Skin epidermis (tissue), 12 donors: ENCODE data around the gene ESR1.
"Not testable (repeated sequence)": the region's sequence is repeated elsewhere in the genome, so short reads cannot be mapped to it uniquely, and the experiment has no call there.

Experiments used
- H3K27ac ChIP-seq, 21 experiments: fragments of 200-600 bp; sonication (generic) in 11 of 21; one replicate each; pipeline ENCODE4 v1.5.0; 2020; ENCODE audit warnings: mild to moderate bottlenecking in 3 of 21, inconsistent platforms in 2 of 21, moderate library complexity in 2 of 21
- H3K4me3 ChIP-seq, 7 experiments: fragments of 200-600 bp; sonication (generic) in 2 of 7; one replicate each; pipeline ENCODE4 v1.5.0; 2020; ENCODE audit warnings: inconsistent platforms in 2 of 7, mild to moderate bottlenecking in 2 of 7, moderate library complexity in 1 of 7

ESR1 gene

GRCh38 chr6:152026744-152027143 is 219.3 kb downstream of the ESR1 start:
- H3K4me3 ChIP-seq, result not testable (repeated sequence)
- peak overlapping the region in 1 of 21 experiments; percentile 7 for H3K27ac ChIP-seq

GRCh38 chr6:152033765-152034164 is 226.3 kb downstream of the ESR1 start:
- H3K27ac ChIP-seq, H3K4me3 ChIP-seq: not testable (repeated sequence)

- Histone ChIP-seq H3K27ac (no peak overlapping the region), H3K4me3 (no peak overlapping the region)
Measured at GRCh38 chr6:152034631-152035030, 227.1 kb downstream of the ESR1 start.

GRCh38 chr6:152046118-152046517 is 238.6 kb downstream of the ESR1 start:
- H3K27ac ChIP-seq, result no peak overlapping the region

GRCh38 chr6:152048921-152049320 is 241.4 kb downstream of the ESR1 start:
- Histone ChIP-seq H3K27ac (no peak overlapping the region), H3K4me3 (no peak overlapping the region)

More at GRCh38 chr6:152046118-152046517, 238.6 kb downstream of the ESR1 start:
- H3K4me3 ChIP-seq, result no peak overlapping the region

- Histone ChIP-seq H3K4me3 (no peak overlapping the region), H3K27ac (no peak overlapping the region)
Measured at GRCh38 chr6:152049502-152049901, 242.0 kb downstream of the ESR1 start.

- no peak overlapping the region for H3K4me3 ChIP-seq
- no peak overlapping the region for H3K27ac ChIP-seq
Measured at GRCh38 chr6:152050451-152051195, 243.1 kb downstream of the ESR1 start.

GRCh38 chr6:152052061-152052460 is 244.6 kb downstream of the ESR1 start:
- Histone ChIP-seq H3K27ac (no peak overlapping the region), H3K4me3 (no peak overlapping the region)

- Histone ChIP-seq H3K27ac (no peak overlapping the region), H3K4me3 (no peak overlapping the region)
Measured at GRCh38 chr6:152053332-152053731, 245.8 kb downstream of the ESR1 start.

GRCh38 chr6:152054441-152054840 is 247.0 kb downstream of the ESR1 start:
- no peak overlapping the region for H3K4me3 ChIP-seq
- H3K27ac ChIP-seq, result no peak overlapping the region

- no peak overlapping the region for H3K27ac ChIP-seq
- no peak overlapping the region for H3K4me3 ChIP-seq
Measured at GRCh38 chr6:152055517-152055916, 248.0 kb downstream of the ESR1 start.

- Histone ChIP-seq H3K27ac (no peak overlapping the region), H3K4me3 (no peak overlapping the region)
Measured at GRCh38 chr6:152057832-152058498, 250.5 kb downstream of the ESR1 start.

- H3K4me3 ChIP-seq, result no peak overlapping the region
- H3K27ac ChIP-seq, result no peak overlapping the region
Measured at GRCh38 chr6:152059909-152060308, 252.4 kb downstream of the ESR1 start.

GRCh38 chr6:152062476-152062875 is 255.0 kb downstream of the ESR1 start:
- H3K27ac ChIP-seq, result no peak overlapping the region
- H3K4me3 ChIP-seq, result no peak overlapping the region

GRCh38 chr6:152063170-152063921 is 255.9 kb downstream of the ESR1 start:
- H3K27ac ChIP-seq, result no peak overlapping the region
- no peak overlapping the region for H3K4me3 ChIP-seq

GRCh38 chr6:152068622-152069261 is 261.3 kb downstream of the ESR1 start:
- Histone ChIP-seq H3K4me3 (no peak overlapping the region), H3K27ac (no peak overlapping the region)

- Histone ChIP-seq H3K27ac (no peak overlapping the region), H3K4me3 (no peak overlapping the region)
Measured at GRCh38 chr6:152070556-152070955, 263.1 kb downstream of the ESR1 start.

GRCh38 chr6:152071318-152071717 is 263.8 kb downstream of the ESR1 start:
- Histone ChIP-seq H3K27ac (no peak overlapping the region), H3K4me3 (no peak overlapping the region)

- Histone ChIP-seq H3K27ac (no peak overlapping the region), H3K4me3 (no peak overlapping the region)
Measured at GRCh38 chr6:152071843-152072242, 264.4 kb downstream of the ESR1 start.

- not testable (repeated sequence) for H3K4me3 ChIP-seq, H3K27ac ChIP-seq
Measured at GRCh38 chr6:152076242-152076641, 268.8 kb downstream of the ESR1 start.
